Natural killer cell (primary cell): ENCODE data around the gene RIMBP2. TPM values are rescaled to one million over a fixed set of nuclear protein-coding genes. Genes with fewer than 3 reads are reported as not detected.

ENCODE experiments used
- ATAC-seq, 3 donors: fragments of 150-1000 bp in 2 of 3; fragments of 200-7000 bp in 1 of 3; cut with Tn5 transposase; 1 replicate in 1 of 3; 2 replicates in 2 of 3; pipeline ENCODE4 v1.10.0; 2021; ENCODE audit warnings: mild to moderate bottlenecking in 2 of 3, moderate library complexity in 2 of 3
- DNase-seq, 2 donors: peaks; one replicate each; pipeline versions ENCODE4 v3.0.0 to v3.0.0-alpha.2; 2013 to 2021; ENCODE audit warnings: mixed read lengths in 1 of 2
- H3K27ac ChIP-seq: one replicate; pipeline ENCODE4 v1.5.1; 2013; ENCODE audit warnings: mild to moderate bottlenecking, low read length
- H3K27me3 ChIP-seq: one replicate; pipeline ENCODE4 v1.6.1; 2013; ENCODE audit warnings: low read length; ENCODE audit not compliant: control insufficient read depth, insufficient read depth
- H3K36me3 ChIP-seq: one replicate; pipeline ENCODE4 v1.6.1; 2013; ENCODE audit warnings: low read length; ENCODE audit not compliant: control insufficient read depth, insufficient read depth
- H3K4me1 ChIP-seq: one replicate; pipeline ENCODE4 v1.6.1; 2013; ENCODE audit warnings: low read length; ENCODE audit not compliant: control insufficient read depth, insufficient read depth
- H3K4me3 ChIP-seq: one replicate; pipeline ENCODE4 v1.5.1; 2013; ENCODE audit warnings: low read length
- H3K9me3 ChIP-seq: one replicate; pipeline ENCODE4 v1.6.1; 2013; ENCODE audit warnings: low read length; ENCODE audit not compliant: control insufficient read depth, insufficient read depth
- H3K27ac Mint-ChIP-seq, 2 donors: one replicate each; pipeline ENCODE4 v1.8.0; 2022; ENCODE audit warnings: mild to moderate bottlenecking in 2 of 2, mixed read lengths in 2 of 2, moderate library complexity in 1 of 2
- H3K27me3 Mint-ChIP-seq, 2 donors: one replicate each; pipeline ENCODE4 v1.8.0; 2022; ENCODE audit warnings: low read depth in 2 of 2, mixed read lengths in 2 of 2
- H3K36me3 Mint-ChIP-seq: one replicate; pipeline ENCODE4 v1.8.0; 2022; ENCODE audit warnings: mixed read lengths
- H3K4me1 Mint-ChIP-seq, 2 donors: one replicate each; pipeline ENCODE4 v1.8.0; 2022; ENCODE audit warnings: mixed read lengths in 2 of 2
- H3K4me3 Mint-ChIP-seq: one replicate; pipeline ENCODE4 v1.8.0; 2022; ENCODE audit warnings: mild to moderate bottlenecking, moderate library complexity, mixed read lengths
- H3K9me3 Mint-ChIP-seq, 2 donors: one replicate each; pipeline ENCODE4 v1.8.0; 2022; ENCODE audit warnings: mixed read lengths in 2 of 2
- CTCF ChIP-seq: fragments of 200-600 bp; IDR thresholded peaks from one replicate; pipeline ENCODE4 v1.8.0; 2022; ENCODE audit warnings: antibody characterized with exemption
- WGBS: methylation state at CpG from one replicate; pipeline ENCODE4 v1.1.7; 2013; ENCODE audit warnings: missing lambda C conversion rate; ENCODE audit not compliant: insufficient coverage; 5-methylcytosine and 5-hydroxymethylcytosine counted together
- intact Hi-C: fragments of 100-400 bp; cut with micrococcal nuclease; formaldehyde crosslinking; loops from one replicate; pipeline ENCODE4 v1.14.2; 2022
- total RNA-seq, 4 donors: library from RNA; stranded (reverse); fragments of 120-200 nt in 1 of 4; gene quantifications; one replicate each; pipeline versions ENCODE4 v1.2.3 to v1.2.4, GENCODE V29; 2013 to 2022

RIMBP2 gene
- total RNA-seq, 3 donors from 2014 or later (not counting 1 experiment from before 2014, with no cell fraction given), result not detected

- no peak overlapping the region for H3K27ac ChIP-seq
- intact Hi-C loops, result no loop called here
- no peaks in the 10 kb centered on the region for H3K9me3 ChIP-seq
- no peaks in the 10 kb centered on the region for H3K4me1 Mint-ChIP-seq
- DNase-seq, result no peak
- no peak overlapping the region for H3K4me3 Mint-ChIP-seq
- H3K27me3 Mint-ChIP-seq, result peaks cover 7% of the 10 kb centered on the region in 2 donors
- no peak for ATAC-seq
- 85% methylated on average over 13 of the region's 13 CpGs for WGBS
- H3K9me3 Mint-ChIP-seq, result no peaks in the 10 kb centered on the region
- no peaks in the 10 kb centered on the region for H3K36me3 ChIP-seq
- peaks cover 16% of the 10 kb centered on the region for H3K27me3 ChIP-seq
- H3K4me3 ChIP-seq, result no peak overlapping the region
- H3K27ac Mint-ChIP-seq, result no peak overlapping the region
- H3K36me3 Mint-ChIP-seq, result no peaks in the 10 kb centered on the region
- no peak for TF ChIP-seq CTCF
- H3K4me1 ChIP-seq, result peaks cover 12% of the 10 kb centered on the region
Measured at GRCh38 chr12:130709971-130710732, 5.9 kb downstream of the RIMBP2 start.

- Histone ChIP-seq H3K4me3 (no peak overlapping the region), H3K27ac (no peak overlapping the region), H3K4me1 (peaks cover 8% of the 10 kb centered on the region), H3K9me3 (no peaks in the 10 kb centered on the region), H3K36me3 (no peaks in the 10 kb centered on the region), H3K27me3 (peaks cover 8% of the 10 kb centered on the region)
- H3K27me3 Mint-ChIP-seq, result peaks cover 4 to 7% of the 10 kb centered on the region in 2 donors
- no peaks in the 10 kb centered on the region for H3K36me3 Mint-ChIP-seq
- no peak for ATAC-seq
- DNase-seq, result no peak
- WGBS, result 72% methylated on average over 27 of the region's 29 CpGs
- TF ChIP-seq CTCF, result no peak
- no peaks in the 10 kb centered on the region for H3K4me1 Mint-ChIP-seq
- intact Hi-C loops, result no loop called here
- H3K9me3 Mint-ChIP-seq, result no peaks in the 10 kb centered on the region
- H3K27ac Mint-ChIP-seq, result no peak overlapping the region
- H3K4me3 Mint-ChIP-seq, result no peak overlapping the region
Measured at GRCh38 chr12:130709151-130709970, 6.7 kb downstream of the RIMBP2 start.

- H3K4me1 Mint-ChIP-seq, result no peaks in the 10 kb centered on the region
- ATAC-seq (no peak), DNase-seq (no peak)
- intact Hi-C loops, result no loop called here
- Histone ChIP-seq H3K27ac (no peak overlapping the region), H3K4me3 (no peak overlapping the region), H3K4me1 (peaks cover under 1% of the 10 kb centered on the region), H3K36me3 (no peaks in the 10 kb centered on the region), H3K9me3 (no peaks in the 10 kb centered on the region), H3K27me3 (peaks cover 1% of the 10 kb centered on the region)
- peaks cover 7% of the 10 kb centered on the region in 2 donors for H3K27me3 Mint-ChIP-seq
- H3K36me3 Mint-ChIP-seq, result no peaks in the 10 kb centered on the region
- no peak overlapping the region for H3K27ac Mint-ChIP-seq
- WGBS, result 90% methylated on average over 12 of the region's 12 CpGs
- H3K4me3 Mint-ChIP-seq, result no peak overlapping the region
- no peak for TF ChIP-seq CTCF
- H3K9me3 Mint-ChIP-seq, result no peaks in the 10 kb centered on the region
Measured at GRCh38 chr12:130708648-130709047, 7.5 kb downstream of the RIMBP2 start.
